Nephron progenitor cell (in vitro differentiated cells): ENCODE results near the gene FBXL2.

Source experiments
- DNase-seq: peaks from one replicate; pipeline ENCODE4 v3.0.0; 2021
- H3K27ac Mint-ChIP-seq: 2 replicates; pipeline ENCODE4 v1.8.0; 2021; ENCODE audit warnings: mild to moderate bottlenecking, moderate library complexity, mixed read lengths
- H3K27me3 Mint-ChIP-seq: 2 replicates; pipeline ENCODE4 v1.8.0; 2021; ENCODE audit warnings: mild to moderate bottlenecking, low read depth, mixed read lengths; ENCODE audit not compliant: poor library complexity
- H3K36me3 Mint-ChIP-seq: 2 replicates; pipeline ENCODE4 v1.8.0; 2021; ENCODE audit warnings: low read depth, mixed read lengths
- H3K4me1 Mint-ChIP-seq: 2 replicates; pipeline ENCODE4 v1.8.0; 2021; ENCODE audit warnings: mixed read lengths
- H3K4me3 Mint-ChIP-seq: 2 replicates; pipeline ENCODE4 v1.8.0; 2021; ENCODE audit warnings: mild to moderate bottlenecking, moderate library complexity, mixed read lengths
- H3K9me3 Mint-ChIP-seq: 2 replicates; pipeline ENCODE4 v1.8.0; 2021; ENCODE audit warnings: mild to moderate bottlenecking, moderate library complexity, mixed read lengths
- CTCF ChIP-seq: fragments of 200-600 bp; sonication (generic); IDR thresholded peaks from 2 replicates; pipeline ENCODE4 v1.5.0; 2021; ENCODE audit warnings: antibody characterized with exemption

FBXL2 gene

GRCh38 chr3:33364060-33364459 lies 86.8 kb downstream of the FBXL2 start:
- no peak for DNase-seq
- TF ChIP-seq CTCF, result no peak
- peaks cover 13% of the 10 kb centered on the region for H3K36me3 Mint-ChIP-seq
- H3K27me3 Mint-ChIP-seq, result no peaks in the 10 kb centered on the region
- no peak overlapping the region for H3K4me3 Mint-ChIP-seq
- no peaks in the 10 kb centered on the region for H3K9me3 Mint-ChIP-seq
- no peaks in the 10 kb centered on the region for H3K4me1 Mint-ChIP-seq
- H3K27ac Mint-ChIP-seq, result no peak overlapping the region

- Mint-ChIP-seq H3K4me3 (no peak overlapping the region), H3K36me3 (peaks cover 19% of the 10 kb centered on the region), H3K27me3 (no peaks in the 10 kb centered on the region), H3K9me3 (peaks cover 2% of the 10 kb centered on the region), H3K27ac (no peak overlapping the region), H3K4me1 (no peaks in the 10 kb centered on the region)
- no peak for TF ChIP-seq CTCF
- DNase-seq, result no peak
Measured at GRCh38 chr3:33364531-33365128, 87.4 kb downstream of the FBXL2 start.

- H3K36me3 Mint-ChIP-seq, result peaks cover 47% of the 10 kb centered on the region
- no peaks in the 10 kb centered on the region for H3K27me3 Mint-ChIP-seq
- H3K27ac Mint-ChIP-seq, result no peak overlapping the region
- no peaks in the 10 kb centered on the region for H3K4me1 Mint-ChIP-seq
- no peak overlapping the region for H3K4me3 Mint-ChIP-seq
- peak; percentile 50 for DNase-seq
- peak; percentile 86 for TF ChIP-seq CTCF
- H3K9me3 Mint-ChIP-seq, result peaks cover 24% of the 10 kb centered on the region
Measured at GRCh38 chr3:33372218-33373081, 95.2 kb downstream of the FBXL2 start.

GRCh38 chr3:33373082-33373437 lies 95.8 kb downstream of the FBXL2 start:
- DNase-seq, result no peak
- Mint-ChIP-seq H3K4me3 (no peak overlapping the region), H3K27me3 (no peaks in the 10 kb centered on the region), H3K27ac (no peak overlapping the region), H3K9me3 (peaks cover 24% of the 10 kb centered on the region), H3K36me3 (peaks cover 45% of the 10 kb centered on the region), H3K4me1 (no peaks in the 10 kb centered on the region)
- no peak for TF ChIP-seq CTCF

- Mint-ChIP-seq H3K9me3 (no peaks in the 10 kb centered on the region), H3K27me3 (no peaks in the 10 kb centered on the region), H3K4me3 (no peak overlapping the region), H3K27ac (no peak overlapping the region), H3K36me3 (peaks cover 36% of the 10 kb centered on the region), H3K4me1 (no peaks in the 10 kb centered on the region)
- TF ChIP-seq CTCF, result no peak
- DNase-seq, result no peak
Measured at GRCh38 chr3:33377489-33377888, 100.2 kb downstream of the FBXL2 start.

- no peak for TF ChIP-seq CTCF
- Mint-ChIP-seq H3K9me3 (no peaks in the 10 kb centered on the region), H3K27ac (no peak overlapping the region), H3K4me3 (no peak overlapping the region), H3K27me3 (no peaks in the 10 kb centered on the region), H3K4me1 (no peaks in the 10 kb centered on the region), H3K36me3 (peaks cover 37% of the 10 kb centered on the region)
- no peak for DNase-seq
Measured at GRCh38 chr3:33377931-33378330, 100.7 kb downstream of the FBXL2 start.
